ENCODE data around the gene PWWP2A.

Gene PWWP2A

DNA sequence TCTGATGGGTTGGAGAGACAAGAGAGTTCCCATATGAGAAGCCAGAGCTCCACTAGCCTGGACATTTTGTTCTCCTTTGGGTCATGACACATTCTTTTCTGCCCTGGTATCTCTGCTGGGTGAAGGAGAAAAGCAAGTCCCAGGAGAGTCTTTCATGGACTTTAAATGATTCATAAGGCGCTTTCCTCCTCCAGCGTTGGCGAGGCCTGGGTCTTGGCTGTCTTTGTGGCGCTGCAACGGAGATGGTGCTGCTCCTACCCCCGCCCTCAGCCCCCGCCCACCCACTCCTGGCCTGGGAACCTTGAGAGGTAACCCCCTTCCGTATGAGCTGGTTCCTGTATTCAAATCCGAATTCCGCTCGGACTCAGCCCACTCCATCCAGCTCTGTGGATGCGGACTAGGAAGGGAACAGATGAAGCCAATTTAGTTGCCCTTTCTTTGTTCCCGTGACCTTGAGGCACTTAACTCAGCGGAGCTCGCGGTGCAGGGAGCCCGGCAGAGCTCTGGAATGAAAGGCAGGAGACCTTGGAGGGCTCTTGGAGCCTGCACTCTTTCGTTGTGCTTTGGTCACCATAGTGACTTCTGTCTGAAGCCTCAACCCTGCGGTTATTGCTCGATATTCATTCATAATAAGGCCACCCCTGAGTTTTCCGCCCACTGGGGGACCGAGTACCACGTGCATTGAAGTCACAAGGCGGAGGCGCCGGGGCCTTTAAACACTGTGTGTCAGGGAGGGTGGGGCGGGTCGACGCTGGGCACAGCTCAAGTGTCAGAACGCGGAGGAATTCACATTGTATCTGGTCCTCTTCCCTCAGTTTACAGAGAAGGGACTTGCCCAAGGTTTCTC is 14.0 kb upstream of the PWWP2A start:
- no peak for DNase-seq

DNA sequence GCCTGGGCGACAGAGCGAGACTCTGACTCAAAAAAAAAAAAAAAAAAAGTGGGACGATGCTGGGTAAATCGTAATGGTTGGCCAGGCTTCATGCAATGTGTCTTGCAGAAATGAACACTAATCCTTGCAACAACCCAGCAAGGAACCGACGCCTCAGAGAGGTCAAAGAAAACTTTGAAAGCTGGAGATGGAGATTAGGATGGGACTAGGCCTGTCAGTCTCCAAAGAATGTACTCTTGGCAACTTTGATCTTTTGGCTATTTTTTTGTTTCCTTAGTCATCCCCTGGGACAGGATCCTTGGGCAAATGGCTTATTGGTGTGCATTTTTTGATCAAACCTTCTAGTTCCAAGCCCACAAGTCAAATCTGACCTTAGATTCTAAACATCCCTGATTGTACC is 10.6 kb upstream of the PWWP2A start:
- no peak for DNase-seq

DNA sequence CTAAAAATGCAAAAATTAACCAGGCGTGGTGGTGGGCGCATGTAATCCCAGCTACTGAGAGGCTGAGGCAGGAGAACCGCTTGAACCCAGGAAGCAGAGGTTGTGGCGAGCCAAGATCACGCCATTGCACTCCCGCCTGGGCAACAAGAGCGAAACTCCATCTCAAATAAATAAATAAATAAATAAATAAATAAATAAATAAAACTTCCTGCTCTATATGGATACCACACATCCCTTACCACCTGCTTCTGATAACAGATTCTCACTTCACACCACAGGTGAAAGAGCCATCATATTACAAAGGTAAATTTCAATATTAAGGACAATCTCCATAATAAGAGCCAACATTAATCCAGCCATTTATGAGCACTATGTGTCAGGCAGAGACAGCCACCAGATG is 9.4 kb upstream of the PWWP2A start:
- DNase-seq: no peak

DNA sequence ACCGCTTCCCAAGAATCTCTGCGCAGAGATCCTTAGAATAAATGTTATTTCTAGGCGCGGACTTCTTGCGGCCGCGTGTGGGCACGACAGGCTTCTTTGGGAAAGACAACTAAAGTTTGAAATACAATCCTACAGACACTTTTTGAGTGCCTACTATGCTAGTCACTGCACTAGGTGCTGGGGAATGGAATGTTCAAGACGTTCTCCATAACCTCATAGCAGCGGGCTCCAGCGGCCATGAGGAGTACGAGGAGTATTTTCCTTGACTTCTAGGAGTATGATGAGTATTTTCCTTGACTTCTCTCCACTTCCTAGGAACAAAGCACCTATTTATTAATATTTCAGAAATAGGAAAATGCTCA is 636 bp upstream of the PWWP2A start:
- DNase-seq: no peak

DNA sequence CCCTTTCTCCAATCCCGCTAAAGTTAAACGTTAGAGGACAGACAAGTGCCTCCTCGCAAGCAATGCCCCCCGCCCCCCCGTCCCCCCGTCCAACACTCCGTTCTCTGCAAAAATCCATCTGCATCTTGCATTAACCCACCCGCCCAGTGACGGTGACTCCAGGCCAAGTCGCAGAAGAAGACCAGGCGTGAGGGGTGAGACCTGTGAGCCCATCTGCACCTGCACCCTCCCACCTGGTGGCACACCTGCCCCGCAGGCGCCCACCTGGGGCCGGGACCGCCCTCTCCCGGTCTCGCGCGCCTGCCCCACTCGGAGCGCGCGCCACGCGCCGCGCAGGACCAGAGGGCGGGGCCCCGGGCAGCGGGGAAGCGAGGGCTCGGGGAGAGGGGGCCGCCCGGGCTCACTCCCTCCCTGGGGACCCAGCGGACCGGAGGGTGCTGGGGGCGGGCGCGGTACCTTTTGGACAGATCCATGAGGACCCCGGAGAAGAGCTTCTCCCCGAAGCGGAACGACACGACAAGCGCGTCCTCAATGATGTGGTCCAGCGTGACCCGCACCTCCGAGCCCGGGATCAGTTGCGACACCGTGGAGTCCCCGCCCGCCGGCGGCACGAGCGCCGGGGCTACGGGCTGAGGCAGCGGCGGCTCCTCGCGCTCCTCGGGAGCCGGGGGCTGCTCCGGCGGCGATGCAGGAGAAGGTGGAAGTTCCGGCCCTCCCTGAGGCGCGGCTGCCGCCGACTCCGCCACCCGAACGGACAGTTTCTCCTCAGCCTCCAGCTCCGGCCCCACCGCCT is 705 bp downstream of the PWWP2A start:
- DNase-seq: peak; percentile 86

DNA sequence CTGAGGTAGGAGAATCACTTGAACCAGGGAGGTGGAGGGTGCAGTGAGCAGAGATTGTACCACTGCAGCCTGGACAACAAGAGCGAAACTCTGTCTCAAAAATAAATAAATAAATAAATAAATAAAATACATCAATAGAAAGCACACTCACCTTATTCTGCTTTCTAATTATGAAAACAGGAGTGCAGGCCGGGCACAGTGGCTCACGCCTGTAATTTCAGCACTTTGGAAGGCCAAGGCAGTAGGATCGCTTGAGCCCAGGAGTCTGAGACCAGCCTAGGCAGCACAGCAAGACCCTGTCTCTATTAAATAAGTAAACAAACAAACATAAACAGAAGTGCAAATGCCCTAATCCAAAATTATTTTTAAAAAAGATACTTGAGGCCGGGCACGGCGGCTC is 2.3 kb downstream of the PWWP2A start:
- no peak for DNase-seq

DNA sequence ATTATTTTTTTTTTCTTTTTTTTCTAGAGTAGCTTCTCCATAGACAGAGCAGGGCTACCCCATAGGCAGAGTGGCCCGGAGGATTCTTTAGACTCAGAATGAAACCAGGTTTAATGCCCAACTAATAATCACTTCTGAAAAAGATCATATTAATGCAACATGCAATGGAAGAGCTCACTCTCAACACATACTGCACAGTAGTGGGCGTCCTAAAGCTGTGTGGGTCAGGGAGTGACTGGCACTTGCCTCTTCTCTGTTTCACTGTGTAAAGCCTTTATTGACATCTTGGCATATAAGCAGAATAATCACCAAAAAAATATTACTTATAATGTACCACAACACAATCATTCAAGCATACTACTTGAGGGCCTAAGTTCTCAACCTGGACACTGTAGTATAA is 11.1 kb downstream of the PWWP2A start:
- no peak for DNase-seq

DNA sequence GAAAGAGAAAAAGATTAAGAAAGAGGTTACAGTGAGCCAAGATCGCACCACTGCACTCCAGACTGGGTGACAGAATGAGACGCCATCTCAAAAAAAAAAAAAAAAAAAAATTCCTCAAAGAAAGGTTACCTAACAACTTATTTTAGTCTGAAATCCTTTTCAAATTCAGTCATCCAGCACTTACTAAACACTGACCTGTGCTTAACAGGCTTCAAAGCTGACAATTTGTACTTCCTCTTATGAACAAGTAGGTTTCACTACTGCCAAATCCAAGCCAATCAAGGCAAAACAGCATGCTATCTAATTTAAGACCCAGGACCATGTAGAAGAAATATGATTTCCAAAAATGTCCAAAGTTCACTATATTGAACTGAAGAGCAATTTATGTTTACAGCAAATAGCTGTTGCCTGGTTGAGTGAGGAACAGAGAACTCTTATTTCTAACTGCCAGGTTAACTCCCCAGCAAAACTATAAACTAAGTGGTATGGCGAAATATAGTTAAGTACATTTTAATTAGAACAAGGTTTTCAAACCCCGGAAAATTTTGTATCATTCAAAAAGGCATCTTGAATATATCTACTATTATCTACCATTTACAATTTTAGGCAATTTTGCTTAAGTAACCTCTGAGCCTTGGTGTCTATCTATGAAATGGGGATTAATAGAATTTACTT is 13.4 kb downstream of the PWWP2A start:
- no peak for DNase-seq

DNA sequence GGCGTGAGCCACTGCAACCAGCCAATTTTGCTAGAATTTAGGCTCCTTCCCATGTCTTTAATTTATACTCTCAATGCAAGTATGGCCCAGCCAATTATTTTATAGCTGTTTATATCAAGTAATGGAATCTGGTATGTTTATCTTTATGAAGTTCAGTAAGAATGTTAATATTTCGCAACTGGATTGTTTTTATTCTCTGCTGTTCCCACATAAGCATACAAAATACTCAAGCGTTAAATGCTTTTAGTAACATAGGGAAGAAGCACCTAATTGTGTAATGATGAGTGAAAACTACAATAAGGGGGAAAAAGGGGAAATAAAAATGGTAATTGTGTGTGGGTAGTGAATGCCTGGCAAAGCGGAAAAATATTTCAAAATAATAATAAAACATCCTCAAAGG is 21.3 kb downstream of the PWWP2A start:
- DNase-seq: no peak

DNA sequence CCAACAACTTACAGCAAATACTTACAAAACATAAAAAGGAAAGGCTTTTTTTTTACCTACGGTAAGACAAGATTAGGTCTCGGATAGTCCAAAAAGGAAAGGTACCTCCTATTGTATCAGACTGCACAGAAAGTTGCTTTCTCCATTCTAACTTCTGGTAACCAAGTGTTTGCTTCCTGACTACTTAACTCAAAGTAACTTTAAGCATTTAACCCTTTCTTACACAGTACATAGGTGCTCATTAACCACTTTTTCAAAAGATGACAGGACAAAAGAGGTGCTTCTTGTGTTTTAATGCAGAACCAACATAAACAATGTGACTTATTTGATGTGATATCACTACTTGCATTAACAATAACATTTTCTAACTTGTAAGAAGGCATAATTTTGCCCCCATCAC is 23.1 kb downstream of the PWWP2A start:
- DNase-seq: no peak

DNA sequence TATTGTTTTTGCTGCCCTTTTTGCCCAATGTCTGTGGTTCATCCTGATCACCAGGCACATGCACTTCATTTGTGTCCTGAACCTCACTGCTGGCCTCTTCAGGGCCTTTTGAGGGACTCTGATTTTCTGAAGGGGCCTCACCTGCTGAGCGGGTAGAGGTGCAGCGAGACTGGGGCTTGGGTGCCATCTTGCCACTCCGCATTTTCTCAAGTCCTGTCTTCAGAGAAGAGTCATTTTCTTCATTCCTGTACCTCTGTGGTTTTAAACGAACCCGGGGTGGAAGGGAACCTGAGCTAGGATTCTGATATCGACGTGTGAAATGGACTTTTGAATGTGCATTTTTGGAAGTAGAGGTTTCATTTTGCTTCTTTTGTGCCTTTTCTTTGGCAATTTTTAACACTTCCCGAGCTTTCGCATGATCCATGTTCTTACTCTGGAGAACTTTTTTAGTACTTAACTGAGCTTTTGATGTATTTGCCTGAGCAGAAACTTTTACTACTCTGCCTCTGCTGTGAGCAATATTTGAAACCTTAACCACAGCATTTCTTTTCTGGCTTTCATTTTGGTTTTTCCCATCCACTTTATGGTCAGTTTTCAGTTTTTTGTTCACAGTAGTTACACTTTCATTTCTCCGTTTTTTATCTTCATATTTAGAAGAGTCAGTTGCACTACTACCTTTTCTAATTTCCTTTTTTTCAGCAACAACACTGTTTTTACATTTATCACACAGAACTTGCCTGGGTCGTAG is 26.1 kb downstream of the PWWP2A start:
- no peak for DNase-seq

DNA sequence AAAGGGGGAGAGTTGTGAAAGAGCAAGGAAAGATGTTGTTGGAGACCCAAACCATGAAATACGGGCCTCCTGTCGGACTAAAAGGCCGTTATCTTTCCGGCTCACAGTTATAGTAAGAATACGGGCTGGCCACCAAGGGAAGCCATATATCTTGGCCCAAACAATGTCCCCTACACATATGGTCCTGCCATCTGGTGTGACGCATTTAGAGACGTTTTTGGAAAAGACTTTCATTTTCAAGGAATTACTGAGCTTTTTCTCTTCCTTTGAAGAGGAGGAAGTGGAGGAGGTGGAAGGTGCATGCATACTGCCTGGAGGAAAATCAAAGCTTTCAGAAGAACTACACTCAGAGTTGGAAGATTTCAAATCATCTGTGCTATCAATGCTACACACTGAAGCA is 26.7 kb downstream of the PWWP2A start:
- DNase-seq: no peak

DNA sequence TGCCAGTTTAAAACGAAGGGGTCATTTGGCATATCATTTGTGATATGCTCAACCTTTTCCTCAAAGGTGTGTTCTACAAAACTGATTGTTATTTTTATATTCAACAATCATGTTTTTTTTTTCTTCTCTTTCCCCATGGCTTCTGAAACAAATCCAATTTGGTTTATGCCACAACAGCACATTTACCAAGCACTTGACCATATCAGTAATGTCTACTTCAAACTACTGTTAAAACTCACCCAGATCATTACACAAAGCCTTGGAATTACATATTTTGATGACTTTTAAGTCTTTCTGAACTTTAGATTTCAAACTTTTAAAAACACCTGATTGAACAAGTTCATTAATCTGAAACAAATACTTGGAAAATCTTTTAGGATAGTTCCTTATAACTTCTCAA is 29.2 kb downstream of the PWWP2A start:
- no peak for DNase-seq

DNA sequence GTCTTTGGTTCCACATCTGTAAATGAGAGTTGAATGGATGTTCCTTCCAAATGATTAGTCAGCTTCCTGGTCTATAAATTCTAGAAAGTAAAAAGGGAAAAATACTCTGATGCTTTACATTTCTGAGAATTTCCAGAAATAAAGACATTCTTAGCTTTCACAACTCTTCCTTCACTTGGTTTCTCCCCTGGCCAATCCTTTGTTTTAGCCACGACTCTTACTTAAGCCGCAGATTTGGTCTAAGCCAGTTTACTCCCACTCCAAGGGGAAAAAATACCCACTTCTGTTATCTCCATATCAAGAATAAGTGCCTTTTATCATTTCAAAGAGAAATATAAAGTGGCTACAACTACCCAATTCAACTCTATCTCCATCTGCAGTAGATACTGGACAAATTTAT is 29.7 kb downstream of the PWWP2A start:
- DNase-seq: no peak

DNA sequence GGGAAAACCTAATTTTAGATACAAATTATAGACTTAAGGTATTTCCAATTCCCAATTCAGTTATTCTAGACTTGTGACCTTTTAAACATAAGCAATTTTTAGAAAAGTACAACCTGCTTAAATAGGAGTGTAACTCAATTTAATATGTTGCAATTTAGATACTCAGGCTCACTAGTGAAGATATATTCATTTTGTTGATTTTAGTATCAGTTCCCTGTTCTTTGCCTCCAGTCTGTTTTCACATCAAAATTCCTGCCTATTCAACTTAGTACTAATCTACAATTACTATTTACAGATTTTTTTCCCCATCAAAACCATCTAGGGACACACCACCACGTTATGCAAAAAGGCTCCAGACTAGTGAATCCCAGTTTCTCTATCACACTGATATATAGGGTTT is 30.4 kb downstream of the PWWP2A start:
- DNase-seq: no peak

DNA sequence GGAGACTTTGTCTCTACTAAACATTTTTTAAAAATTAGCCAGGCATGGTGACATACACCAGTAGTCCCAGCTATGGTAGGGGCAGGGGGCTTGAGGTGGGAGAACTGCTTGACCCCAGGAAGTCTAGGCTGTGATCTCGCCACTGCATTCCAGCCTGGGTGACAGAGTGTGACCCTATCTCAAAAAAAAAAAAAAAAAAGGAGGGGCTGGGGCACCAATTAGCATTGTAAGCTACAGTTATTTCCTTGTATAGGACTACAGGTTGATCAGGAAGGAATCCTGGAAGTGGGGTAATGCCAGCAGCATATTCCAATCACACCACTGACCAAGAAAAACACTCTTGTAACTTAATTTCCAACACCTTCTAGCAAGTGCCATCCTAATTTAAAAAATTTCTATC is 32.1 kb downstream of the PWWP2A start:
- DNase-seq: no peak

DNA sequence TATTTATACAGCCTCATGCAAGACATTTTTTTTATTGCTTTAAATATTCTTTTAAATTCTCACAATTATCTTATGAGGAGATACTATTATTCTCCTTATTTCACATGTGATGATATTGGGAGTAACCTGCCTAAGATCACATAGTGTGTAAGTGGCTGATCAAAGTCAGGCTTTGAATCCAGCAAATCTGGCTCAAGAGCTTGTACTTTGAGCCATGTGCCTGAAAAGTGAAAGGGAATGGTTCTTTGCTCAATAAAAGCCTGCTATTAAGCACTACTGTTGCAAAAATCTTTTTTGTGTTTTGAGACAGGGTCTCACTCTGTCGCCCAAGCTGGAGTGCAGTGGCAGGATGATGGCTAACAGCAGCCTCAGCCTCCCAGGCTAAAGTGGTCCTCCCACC is 35.1 kb downstream of the PWWP2A start:
- DNase-seq: no peak

DNA sequence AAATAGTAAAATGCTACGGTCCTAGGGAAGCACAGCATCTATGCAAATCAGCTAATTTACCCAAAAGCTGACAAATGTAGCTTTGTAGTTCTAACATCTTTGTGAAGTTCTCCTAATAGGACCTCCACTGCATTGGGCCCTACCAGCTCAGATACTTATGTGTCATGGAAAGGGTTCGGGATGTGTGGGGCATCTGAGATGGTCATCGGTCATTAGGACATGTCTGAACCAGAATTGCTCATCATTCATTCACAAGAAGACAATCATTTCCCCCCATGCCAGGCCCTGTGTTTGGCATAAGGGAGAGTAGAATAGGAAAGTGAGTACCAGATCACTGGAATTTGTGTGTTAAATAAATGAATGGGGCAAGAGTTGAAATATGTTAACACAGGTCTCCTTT is 35.7 kb downstream of the PWWP2A start:
- no peak for DNase-seq

DNA sequence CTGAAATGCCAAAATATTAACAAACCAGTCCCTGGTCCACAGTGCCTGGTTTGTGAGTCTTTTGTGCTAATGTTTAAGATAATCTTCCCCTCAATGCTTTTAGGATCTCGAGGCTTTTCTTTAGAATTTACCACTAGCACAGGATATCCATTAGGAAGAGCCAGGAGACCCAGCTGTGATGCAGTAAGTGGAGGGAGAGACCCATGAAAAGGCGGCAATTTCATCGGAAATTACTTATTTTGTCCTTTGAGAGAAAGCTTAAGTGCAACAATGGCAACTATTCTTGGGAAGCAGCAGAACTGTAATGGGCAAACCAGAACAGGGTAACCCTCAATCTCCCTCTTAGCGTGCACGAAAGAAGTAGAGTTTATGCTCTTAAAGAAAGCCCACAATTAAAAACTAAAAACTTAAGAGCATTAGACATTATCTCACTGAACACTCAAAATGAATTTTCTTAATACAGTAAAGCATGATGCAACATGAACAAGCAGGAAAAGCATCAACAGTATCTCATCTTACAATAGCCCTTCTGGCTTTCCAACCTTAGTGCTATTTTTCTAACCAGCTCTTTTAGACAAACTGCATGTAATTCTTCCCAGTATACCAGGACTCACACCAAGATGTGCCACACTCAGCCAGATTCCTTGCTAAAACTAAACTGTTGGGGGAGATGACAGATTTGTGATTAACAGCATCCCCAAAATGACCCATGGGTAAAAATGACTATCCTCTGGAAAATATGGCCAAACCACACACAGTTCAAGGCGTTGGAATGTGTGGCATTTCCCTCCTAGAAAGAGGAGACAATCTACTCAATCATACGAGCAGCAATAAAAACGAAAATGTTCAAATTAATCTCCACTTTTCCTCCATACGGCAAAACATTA is 36.4 kb downstream of the PWWP2A start:
- no peak for DNase-seq

DNA sequence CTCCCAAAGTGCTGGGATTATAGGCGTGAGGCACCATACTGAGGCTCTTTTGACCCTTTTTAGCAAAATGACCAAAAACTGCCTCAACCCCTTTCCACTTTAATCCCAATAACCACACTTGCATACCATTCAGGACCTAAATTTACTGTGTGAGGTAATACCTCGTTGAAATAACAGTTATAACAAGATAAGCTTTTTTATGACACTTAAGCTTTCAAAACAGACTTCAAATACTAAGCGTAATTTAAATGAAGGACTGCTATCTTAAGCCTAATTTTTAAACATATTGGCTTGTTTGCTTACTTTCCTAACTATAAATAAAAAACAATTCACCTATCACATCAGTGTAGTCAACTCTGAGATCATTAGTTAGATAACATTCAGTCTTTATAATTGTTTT is 37.8 kb downstream of the PWWP2A start:
- no peak for DNase-seq

DNA sequence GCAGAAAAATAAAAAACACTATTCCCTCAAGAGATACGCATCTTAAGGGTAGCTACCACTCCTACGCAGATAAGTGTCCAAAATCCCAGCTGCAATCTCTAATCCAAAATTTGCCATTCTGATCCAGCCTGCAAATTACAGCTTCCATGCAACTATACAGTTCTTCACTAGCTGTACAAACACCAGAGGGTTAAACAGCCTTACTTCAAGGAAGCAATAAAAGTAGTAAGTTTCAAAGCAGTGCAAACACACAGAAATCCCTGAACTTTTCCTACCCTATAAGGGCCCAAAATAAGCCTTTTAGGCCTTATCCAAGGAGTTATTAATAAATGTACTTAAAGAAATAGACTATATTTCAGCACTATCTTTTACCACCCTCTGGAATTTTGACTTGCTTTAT is 39.5 kb downstream of the PWWP2A start:
- DNase-seq: no peak

DNA sequence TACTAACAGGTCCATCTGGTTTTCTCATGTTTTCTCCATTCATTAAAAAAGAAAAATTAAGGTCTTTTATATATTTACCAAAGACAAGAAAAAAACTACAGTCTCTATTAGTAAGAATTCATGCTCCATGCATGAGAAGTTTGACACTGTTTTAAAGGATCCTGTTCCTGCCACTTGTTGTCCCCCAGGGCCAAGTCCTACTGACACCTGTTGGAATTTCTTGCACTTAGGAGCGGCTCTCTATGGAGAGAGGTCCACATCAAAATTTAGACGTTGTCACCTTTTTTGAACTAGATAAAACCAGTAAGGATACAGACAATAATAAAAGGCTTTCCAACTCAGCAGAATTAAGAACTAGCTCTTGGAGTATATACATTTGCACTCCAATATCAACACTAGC is 42.3 kb downstream of the PWWP2A start:
- DNase-seq: no peak

All from activated effector memory CD4-positive, alpha-beta T cell treated with anti-CD3 and anti-CD28 coated beads, Interleukin-2, amount 50 U/mL, for 16 hours (primary cell).